ENCODE measurements around the gene HOMER1. TPM values are rescaled to one million over a fixed set of nuclear protein-coding genes. Genes with fewer than 3 reads are reported as not detected.

The HOMER1 gene
- total RNA-seq, 1 donor from 2014 or later = 15.8 TPM

- peaks cover 14% of the 10 kb centered on the region for H3K9me3 Mint-ChIP-seq (ENCODE audit: low read depth)
These were observed 100.8 kb downstream of the HOMER1 start for GRCh38 chr5:79413112-79413511.

DNA sequence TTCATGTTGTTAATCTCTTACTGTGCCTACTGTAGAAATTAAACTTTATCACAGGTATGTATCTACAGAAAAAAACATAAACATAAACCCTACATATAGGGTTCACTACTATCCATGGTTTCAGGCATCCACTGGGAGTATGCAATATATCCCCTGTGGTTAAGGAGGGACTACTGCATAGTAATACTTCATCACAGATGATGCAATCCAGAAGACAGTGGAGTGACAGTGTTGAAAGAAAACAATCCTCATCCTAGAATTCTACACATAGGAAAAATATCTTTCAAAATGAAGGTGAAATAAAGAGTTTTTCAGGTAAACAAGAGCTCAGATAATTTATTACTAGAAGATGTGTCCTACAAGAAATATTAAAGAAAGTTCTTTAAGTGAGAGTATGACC is 105.9 kb downstream of the HOMER1 start:
- Mint-ChIP-seq H3K27ac (ENCODE audit: unreplicated experiment) (peak overlapping the region; percentile 45), H3K9me3 (ENCODE audit: low read depth) (peaks cover 30% of the 10 kb centered on the region), H3K4me1 (ENCODE audit: low read depth) (peaks cover 5% of the 10 kb centered on the region), H3K36me3 (ENCODE audit: low read depth) (peaks cover 26% of the 10 kb centered on the region), H3K4me3 (ENCODE audit: unreplicated experiment) (no peak overlapping the region), H3K27me3 (ENCODE audit: low read depth) (no peaks in the 10 kb centered on the region)
- TF ChIP-seq, protein P1, sequence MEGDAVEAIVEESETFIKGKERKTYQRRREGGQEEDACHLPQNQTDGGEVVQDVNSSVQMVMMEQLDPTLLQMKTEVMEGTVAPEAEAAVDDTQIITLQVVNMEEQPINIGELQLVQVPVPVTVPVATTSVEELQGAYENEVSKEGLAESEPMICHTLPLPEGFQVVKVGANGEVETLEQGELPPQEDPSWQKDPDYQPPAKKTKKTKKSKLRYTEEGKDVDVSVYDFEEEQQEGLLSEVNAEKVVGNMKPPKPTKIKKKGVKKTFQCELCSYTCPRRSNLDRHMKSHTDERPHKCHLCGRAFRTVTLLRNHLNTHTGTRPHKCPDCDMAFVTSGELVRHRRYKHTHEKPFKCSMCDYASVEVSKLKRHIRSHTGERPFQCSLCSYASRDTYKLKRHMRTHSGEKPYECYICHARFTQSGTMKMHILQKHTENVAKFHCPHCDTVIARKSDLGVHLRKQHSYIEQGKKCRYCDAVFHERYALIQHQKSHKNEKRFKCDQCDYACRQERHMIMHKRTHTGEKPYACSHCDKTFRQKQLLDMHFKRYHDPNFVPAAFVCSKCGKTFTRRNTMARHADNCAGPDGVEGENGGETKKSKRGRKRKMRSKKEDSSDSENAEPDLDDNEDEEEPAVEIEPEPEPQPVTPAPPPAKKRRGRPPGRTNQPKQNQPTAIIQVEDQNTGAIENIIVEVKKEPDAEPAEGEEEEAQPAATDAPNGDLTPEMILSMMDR (IDR thresholded peaks at IDR 0.05) = no peak
- DNase-seq (ENCODE audit: low spot score) = no peak

More at GRCh38 chr5:79413112-79413511, 100.8 kb downstream of the HOMER1 start:
- DNase-seq (ENCODE audit: low spot score) = no peak
- TF ChIP-seq, protein P1 (IDR thresholded peaks at IDR 0.05) = no peak
- Mint-ChIP-seq H3K27ac (ENCODE audit: unreplicated experiment) (no peak overlapping the region), H3K4me3 (ENCODE audit: unreplicated experiment) (no peak overlapping the region), H3K27me3 (ENCODE audit: low read depth) (no peaks in the 10 kb centered on the region), H3K36me3 (ENCODE audit: low read depth) (peaks cover 16% of the 10 kb centered on the region), H3K4me1 (ENCODE audit: low read depth) (peaks cover 3% of the 10 kb centered on the region)

- Mint-ChIP-seq H3K27ac (ENCODE audit: unreplicated experiment) (no peak overlapping the region), H3K4me1 (ENCODE audit: low read depth) (peaks cover 5% of the 10 kb centered on the region), H3K27me3 (ENCODE audit: low read depth) (no peaks in the 10 kb centered on the region), H3K36me3 (ENCODE audit: low read depth) (peaks cover 26% of the 10 kb centered on the region), H3K9me3 (ENCODE audit: low read depth) (peaks cover 30% of the 10 kb centered on the region), H3K4me3 (ENCODE audit: unreplicated experiment) (no peak overlapping the region)
- TF ChIP-seq, protein P1 (IDR thresholded peaks at IDR 0.05) = no peak
- no peak for DNase-seq (ENCODE audit: low spot score)
These were observed 106.3 kb downstream of the HOMER1 start for GRCh38 chr5:79407591-79407990.

- TF ChIP-seq, protein P1 (IDR thresholded peaks at IDR 0.05) = no peak
- no peak for DNase-seq (ENCODE audit: low spot score)
- Mint-ChIP-seq H3K4me1 (ENCODE audit: low read depth) (peaks cover 4% of the 10 kb centered on the region), H3K9me3 (ENCODE audit: low read depth) (peaks cover under 1% of the 10 kb centered on the region), H3K27ac (ENCODE audit: unreplicated experiment) (no peak overlapping the region), H3K4me3 (ENCODE audit: unreplicated experiment) (no peak overlapping the region), H3K36me3 (ENCODE audit: low read depth) (no peaks in the 10 kb centered on the region), H3K27me3 (ENCODE audit: low read depth) (no peaks in the 10 kb centered on the region)
These were observed 112.7 kb downstream of the HOMER1 start for GRCh38 chr5:79401216-79401615.

DNA sequence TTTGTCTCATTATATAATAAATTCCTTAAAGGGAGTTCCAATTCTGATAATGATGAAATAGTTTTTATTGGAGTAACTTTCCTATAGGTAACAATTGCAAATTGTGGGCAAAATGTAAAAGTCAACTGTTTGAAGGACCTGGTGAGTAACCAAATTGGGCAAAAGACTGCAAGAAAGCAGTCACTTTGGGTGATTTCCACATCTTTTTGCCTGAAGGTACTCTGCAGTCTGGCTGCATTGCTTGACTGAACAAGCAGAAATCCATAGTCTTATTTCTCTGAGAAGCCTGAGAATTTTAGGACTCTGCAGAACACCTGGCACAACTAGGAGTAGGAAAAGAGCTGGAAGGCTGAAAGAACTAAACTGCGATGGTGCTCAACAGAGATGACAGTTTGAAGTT is 114.9 kb downstream of the HOMER1 start:
- no peak overlapping the region for H3K4me3 Mint-ChIP-seq (ENCODE audit: unreplicated experiment)
- DNase-seq (ENCODE audit: low spot score) = no peak
- H3K27me3 Mint-ChIP-seq (ENCODE audit: low read depth) = no peaks in the 10 kb centered on the region
- TF ChIP-seq, protein P1 (IDR thresholded peaks at IDR 0.05) = no peak
- no peaks in the 10 kb centered on the region for H3K9me3 Mint-ChIP-seq (ENCODE audit: low read depth)
- H3K27ac Mint-ChIP-seq (ENCODE audit: unreplicated experiment) = no peak overlapping the region
- peaks cover 11% of the 10 kb centered on the region for H3K36me3 Mint-ChIP-seq (ENCODE audit: low read depth)
- peaks cover 4% of the 10 kb centered on the region for H3K4me1 Mint-ChIP-seq (ENCODE audit: low read depth)
